ENCODE data around the gene PICALM.

DNA sequence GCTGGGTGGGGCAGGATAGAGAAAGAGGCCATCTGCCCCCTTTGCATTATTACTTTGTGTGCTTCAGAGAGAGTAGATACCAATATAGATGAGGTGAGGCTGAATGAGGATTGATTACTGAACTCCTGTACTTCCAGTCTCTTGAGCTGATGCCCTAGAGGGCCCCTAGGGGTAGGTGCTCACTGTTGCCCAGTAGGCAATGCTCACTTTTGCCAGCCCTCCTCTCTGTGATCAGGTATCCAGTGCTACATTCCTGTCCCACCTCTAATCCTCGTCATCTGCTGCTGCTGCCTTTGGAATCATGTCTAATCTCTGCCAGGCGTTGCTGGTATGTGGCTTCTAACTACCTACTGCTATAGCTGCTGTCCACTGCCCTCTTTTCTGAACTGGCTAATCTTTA lies 156.5 kb downstream of the PICALM start:
- TF ChIP-seq, protein P1, sequence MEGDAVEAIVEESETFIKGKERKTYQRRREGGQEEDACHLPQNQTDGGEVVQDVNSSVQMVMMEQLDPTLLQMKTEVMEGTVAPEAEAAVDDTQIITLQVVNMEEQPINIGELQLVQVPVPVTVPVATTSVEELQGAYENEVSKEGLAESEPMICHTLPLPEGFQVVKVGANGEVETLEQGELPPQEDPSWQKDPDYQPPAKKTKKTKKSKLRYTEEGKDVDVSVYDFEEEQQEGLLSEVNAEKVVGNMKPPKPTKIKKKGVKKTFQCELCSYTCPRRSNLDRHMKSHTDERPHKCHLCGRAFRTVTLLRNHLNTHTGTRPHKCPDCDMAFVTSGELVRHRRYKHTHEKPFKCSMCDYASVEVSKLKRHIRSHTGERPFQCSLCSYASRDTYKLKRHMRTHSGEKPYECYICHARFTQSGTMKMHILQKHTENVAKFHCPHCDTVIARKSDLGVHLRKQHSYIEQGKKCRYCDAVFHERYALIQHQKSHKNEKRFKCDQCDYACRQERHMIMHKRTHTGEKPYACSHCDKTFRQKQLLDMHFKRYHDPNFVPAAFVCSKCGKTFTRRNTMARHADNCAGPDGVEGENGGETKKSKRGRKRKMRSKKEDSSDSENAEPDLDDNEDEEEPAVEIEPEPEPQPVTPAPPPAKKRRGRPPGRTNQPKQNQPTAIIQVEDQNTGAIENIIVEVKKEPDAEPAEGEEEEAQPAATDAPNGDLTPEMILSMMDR (IDR thresholded peaks at IDR 0.05): no peak
- no peak for TF ChIP-seq POLR2A (IDR thresholded peaks at IDR 0.05)
